ENCODE data around the gene CYLC1. TPM values are rescaled to one million over a fixed set of nuclear protein-coding genes. Genes with fewer than 3 reads are reported as not detected.

CYLC1 gene
- total RNA-seq, 1 donor: not detected

DNA sequence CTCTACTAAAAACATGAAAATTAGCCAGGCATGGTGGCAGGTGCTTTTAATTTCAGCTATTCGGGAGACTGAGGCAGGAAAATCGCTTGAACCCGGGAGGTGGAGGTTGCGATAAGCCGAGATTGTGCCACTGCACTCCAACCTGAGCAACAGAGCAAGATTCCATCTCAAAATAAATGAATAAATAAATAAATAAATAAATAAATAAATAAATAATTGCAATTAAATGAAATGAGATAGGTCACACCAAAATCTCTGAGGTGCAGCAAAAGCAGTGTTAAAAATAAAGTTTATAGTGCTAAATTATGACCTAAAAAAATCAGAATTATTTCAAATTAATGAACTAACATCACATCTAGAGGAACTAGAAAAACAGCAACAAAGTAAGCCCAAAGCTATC lies 13.6 kb upstream of the CYLC1 start:
- Histone ChIP-seq H4K20me1 (ENCODE audit: insufficient read depth, low read length) (no peaks in the 10 kb centered on the region), H3K79me2 (ENCODE audit: insufficient read depth, low read length) (no peaks in the 10 kb centered on the region), H3K36me3 (ENCODE audit: insufficient read depth, low read length) (no peaks in the 10 kb centered on the region), H3K9me3 (ENCODE audit: low read depth, low read length) (no peaks in the 10 kb centered on the region), H3K27me3 (ENCODE audit: insufficient read depth, low read length) (no peaks in the 10 kb centered on the region), H3K4me2 (ENCODE audit: insufficient read depth, low read length) (no peak overlapping the region), H2AFZ (ENCODE audit: low read length) (no peak overlapping the region), H3K4me3 (ENCODE audit: insufficient read depth, low read length) (no peak overlapping the region), H3K4me1 (ENCODE audit: insufficient read depth, low read length) (no peaks in the 10 kb centered on the region), H3K27ac (ENCODE audit: low read depth, low read length) (no peak overlapping the region)
- TF ChIP-seq, protein P1, sequence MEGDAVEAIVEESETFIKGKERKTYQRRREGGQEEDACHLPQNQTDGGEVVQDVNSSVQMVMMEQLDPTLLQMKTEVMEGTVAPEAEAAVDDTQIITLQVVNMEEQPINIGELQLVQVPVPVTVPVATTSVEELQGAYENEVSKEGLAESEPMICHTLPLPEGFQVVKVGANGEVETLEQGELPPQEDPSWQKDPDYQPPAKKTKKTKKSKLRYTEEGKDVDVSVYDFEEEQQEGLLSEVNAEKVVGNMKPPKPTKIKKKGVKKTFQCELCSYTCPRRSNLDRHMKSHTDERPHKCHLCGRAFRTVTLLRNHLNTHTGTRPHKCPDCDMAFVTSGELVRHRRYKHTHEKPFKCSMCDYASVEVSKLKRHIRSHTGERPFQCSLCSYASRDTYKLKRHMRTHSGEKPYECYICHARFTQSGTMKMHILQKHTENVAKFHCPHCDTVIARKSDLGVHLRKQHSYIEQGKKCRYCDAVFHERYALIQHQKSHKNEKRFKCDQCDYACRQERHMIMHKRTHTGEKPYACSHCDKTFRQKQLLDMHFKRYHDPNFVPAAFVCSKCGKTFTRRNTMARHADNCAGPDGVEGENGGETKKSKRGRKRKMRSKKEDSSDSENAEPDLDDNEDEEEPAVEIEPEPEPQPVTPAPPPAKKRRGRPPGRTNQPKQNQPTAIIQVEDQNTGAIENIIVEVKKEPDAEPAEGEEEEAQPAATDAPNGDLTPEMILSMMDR (IDR thresholded peaks at IDR 0.05; ENCODE audit: extremely low read depth, low read depth, low read length): no peak
- no peak for DNase-seq (ENCODE audit: insufficient read length, low spot score, missing footprints)

DNA sequence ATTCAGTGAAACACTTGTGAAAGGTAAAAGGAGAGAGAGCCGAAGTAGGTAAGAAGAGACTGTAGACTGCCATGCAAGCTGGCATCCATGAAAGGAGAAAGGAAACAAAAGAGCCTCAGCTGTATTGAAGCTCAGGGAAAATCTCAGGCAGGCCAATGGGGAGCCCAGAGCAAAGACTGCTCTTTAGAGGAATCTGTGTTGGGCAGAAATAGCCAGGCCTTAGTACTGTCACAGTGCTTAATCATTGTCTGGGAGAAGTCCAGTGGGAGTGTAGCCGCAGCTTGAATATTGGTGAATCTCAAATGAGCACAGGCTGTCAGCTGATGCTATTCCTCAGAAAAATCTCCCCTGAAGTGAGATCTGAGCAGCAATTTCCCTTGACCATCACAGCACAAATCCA lies 27.6 kb downstream of the CYLC1 start:
- Histone ChIP-seq H3K27ac (ENCODE audit: low read depth, low read length) (no peak overlapping the region), H3K9me3 (ENCODE audit: low read depth, low read length) (no peaks in the 10 kb centered on the region), H4K20me1 (ENCODE audit: insufficient read depth, low read length) (no peaks in the 10 kb centered on the region), H3K27me3 (ENCODE audit: insufficient read depth, low read length) (no peaks in the 10 kb centered on the region), H3K4me2 (ENCODE audit: insufficient read depth, low read length) (no peak overlapping the region), H3K4me3 (ENCODE audit: insufficient read depth, low read length) (no peak overlapping the region), H3K79me2 (ENCODE audit: insufficient read depth, low read length) (no peaks in the 10 kb centered on the region), H3K36me3 (ENCODE audit: insufficient read depth, low read length) (no peaks in the 10 kb centered on the region), H2AFZ (ENCODE audit: low read length) (no peak overlapping the region), H3K4me1 (ENCODE audit: insufficient read depth, low read length) (no peaks in the 10 kb centered on the region)
- TF ChIP-seq, protein P1 (IDR thresholded peaks at IDR 0.05; ENCODE audit: extremely low read depth, low read depth, low read length): no peak
- no peak for DNase-seq (ENCODE audit: insufficient read length, low spot score, missing footprints)

DNA sequence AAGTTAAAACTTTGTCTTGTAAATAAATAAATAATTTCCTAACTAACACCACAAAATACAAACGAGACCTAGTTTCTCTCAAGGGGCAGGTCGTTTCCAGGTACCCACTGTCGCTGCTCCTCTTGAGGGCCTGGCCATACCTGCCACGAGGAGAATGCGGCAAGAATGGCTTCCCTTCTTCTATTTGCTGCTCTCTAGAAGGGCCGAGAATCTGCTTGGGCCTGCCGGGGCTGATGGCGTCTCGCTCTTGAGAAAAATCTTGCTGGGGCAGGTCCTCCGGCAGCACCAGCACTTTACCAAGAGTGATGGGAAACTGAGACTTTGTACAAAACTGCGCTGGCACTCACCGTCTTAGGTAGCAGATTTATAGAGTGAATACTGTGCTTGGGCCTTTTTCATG lies 31.5 kb downstream of the CYLC1 start:
- Histone ChIP-seq H3K4me3 (ENCODE audit: insufficient read depth, low read length) (no peak overlapping the region), H2AFZ (ENCODE audit: low read length) (no peak overlapping the region), H3K79me2 (ENCODE audit: insufficient read depth, low read length) (no peaks in the 10 kb centered on the region), H3K4me2 (ENCODE audit: insufficient read depth, low read length) (no peak overlapping the region), H3K27ac (ENCODE audit: low read depth, low read length) (no peak overlapping the region), H3K9me3 (ENCODE audit: low read depth, low read length) (no peaks in the 10 kb centered on the region), H3K27me3 (ENCODE audit: insufficient read depth, low read length) (no peaks in the 10 kb centered on the region), H3K36me3 (ENCODE audit: insufficient read depth, low read length) (no peaks in the 10 kb centered on the region), H4K20me1 (ENCODE audit: insufficient read depth, low read length) (no peaks in the 10 kb centered on the region), H3K4me1 (ENCODE audit: insufficient read depth, low read length) (no peaks in the 10 kb centered on the region)
- DNase-seq (ENCODE audit: insufficient read length, low spot score, missing footprints): no peak
- TF ChIP-seq, protein P1 (IDR thresholded peaks at IDR 0.05; ENCODE audit: extremely low read depth, low read depth, low read length): no peak

DNA sequence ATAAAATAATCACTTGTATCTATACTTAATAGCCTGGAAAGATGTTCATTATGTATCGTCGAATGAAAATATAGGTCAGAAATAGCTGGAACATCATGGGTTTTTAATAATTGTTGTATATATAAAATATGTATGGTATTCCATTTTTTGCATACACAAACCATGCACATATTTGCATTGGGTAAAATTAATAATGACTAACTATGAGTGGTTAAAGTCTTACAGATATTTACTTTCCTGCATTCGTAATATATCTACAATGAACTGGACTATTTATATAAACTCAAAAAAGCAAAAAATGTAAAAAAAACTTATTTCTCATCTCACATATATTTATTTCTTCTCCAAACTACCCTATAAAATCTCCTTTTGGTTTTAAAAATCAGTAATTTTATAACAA lies 46.0 kb downstream of the CYLC1 start:
- no peak overlapping the region for H3K4me2 ChIP-seq (ENCODE audit: insufficient read depth, low read length)
- no peak overlapping the region for H3K27ac ChIP-seq (ENCODE audit: low read depth, low read length)
- no peaks in the 10 kb centered on the region for H3K79me2 ChIP-seq (ENCODE audit: insufficient read depth, low read length)
- no peaks in the 10 kb centered on the region for H3K9me3 ChIP-seq (ENCODE audit: low read depth, low read length)
- no peaks in the 10 kb centered on the region for H3K27me3 ChIP-seq (ENCODE audit: insufficient read depth, low read length)
- no peaks in the 10 kb centered on the region for H3K4me1 ChIP-seq (ENCODE audit: insufficient read depth, low read length)
- no peaks in the 10 kb centered on the region for H4K20me1 ChIP-seq (ENCODE audit: insufficient read depth, low read length)
- TF ChIP-seq, protein P1 (IDR thresholded peaks at IDR 0.05; ENCODE audit: extremely low read depth, low read depth, low read length): no peak
- no peak overlapping the region for H3K4me3 ChIP-seq (ENCODE audit: insufficient read depth, low read length)
- no peak overlapping the region for H2AFZ ChIP-seq (ENCODE audit: low read length)
- no peak for DNase-seq (ENCODE audit: insufficient read length, low spot score, missing footprints)
- H3K36me3 ChIP-seq (ENCODE audit: insufficient read depth, low read length): no peaks in the 10 kb centered on the region

Data from osteoblast (primary cell).